K562 (cell line): ENCODE results near the gene ATL1.

Experiments used
- JUNB ChIP-seq: fragments of 450-650 bp; formaldehyde crosslinking; conservative IDR thresholded peaks from 2 replicates; pipeline ENCODE4 v1.4.0; 2020; ENCODE audit warnings: mild to moderate bottlenecking
- TCF7L2 ChIP-seq: fragments of 150-350 bp; IDR thresholded peaks from 2 replicates; pipeline ENCODE4 v1.6.1; 2016; ENCODE audit warnings: low read depth, mild to moderate bottlenecking, low read length, moderate library complexity
- TF ChIP-seq, protein P1 (sequence below), 3 experiments: IDR thresholded peaks in 2 of 3; conservative IDR thresholded peaks in 1 of 3; 2 replicates each; pipeline ENCODE4 v1.5.1; 2011 to 2012; ENCODE audit warnings: low read length in 3 of 3, mild to moderate bottlenecking in 3 of 3, control low read depth in 2 of 3, improper control_type of control experiment in 1 of 3, inconsistent platforms in 1 of 3, low read depth in 1 of 3, mixed read lengths in 1 of 3, moderate library complexity in 1 of 3; ENCODE audit not compliant: insufficient read depth in 2 of 3

DNA sequence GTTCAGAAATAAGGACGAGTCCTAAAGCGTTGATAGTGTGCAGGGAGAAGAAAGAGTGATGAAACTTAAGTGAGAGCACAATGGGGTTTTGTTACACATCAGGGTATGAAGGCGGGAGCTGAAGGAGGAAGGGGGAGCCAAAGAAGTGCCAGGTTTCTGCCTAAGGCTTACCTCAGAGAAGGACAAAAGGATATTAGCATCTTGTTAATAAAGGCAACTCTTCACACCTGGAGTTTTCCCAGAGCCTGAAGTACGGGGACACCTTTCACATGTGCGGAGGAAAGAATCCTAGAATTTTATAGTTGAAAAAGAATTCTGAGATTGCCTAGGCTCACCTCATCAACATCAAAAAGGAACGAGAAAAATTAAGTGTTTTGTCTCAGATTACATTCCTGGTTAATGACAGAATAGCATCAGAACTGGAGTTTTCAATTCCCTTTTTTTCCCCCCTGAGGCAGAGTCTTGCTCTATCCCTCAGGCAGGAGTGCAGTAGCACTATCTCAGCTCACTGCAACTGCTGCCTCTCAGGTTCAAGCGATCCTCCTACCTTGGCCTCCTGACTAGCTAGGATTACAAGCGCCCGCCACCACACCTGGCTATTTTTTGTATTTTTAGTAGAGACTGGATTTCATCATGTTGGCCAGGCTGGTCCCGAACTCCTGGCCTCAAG, 110.4 kb downstream of the ATL1 start:
- TF ChIP-seq, protein P1, sequence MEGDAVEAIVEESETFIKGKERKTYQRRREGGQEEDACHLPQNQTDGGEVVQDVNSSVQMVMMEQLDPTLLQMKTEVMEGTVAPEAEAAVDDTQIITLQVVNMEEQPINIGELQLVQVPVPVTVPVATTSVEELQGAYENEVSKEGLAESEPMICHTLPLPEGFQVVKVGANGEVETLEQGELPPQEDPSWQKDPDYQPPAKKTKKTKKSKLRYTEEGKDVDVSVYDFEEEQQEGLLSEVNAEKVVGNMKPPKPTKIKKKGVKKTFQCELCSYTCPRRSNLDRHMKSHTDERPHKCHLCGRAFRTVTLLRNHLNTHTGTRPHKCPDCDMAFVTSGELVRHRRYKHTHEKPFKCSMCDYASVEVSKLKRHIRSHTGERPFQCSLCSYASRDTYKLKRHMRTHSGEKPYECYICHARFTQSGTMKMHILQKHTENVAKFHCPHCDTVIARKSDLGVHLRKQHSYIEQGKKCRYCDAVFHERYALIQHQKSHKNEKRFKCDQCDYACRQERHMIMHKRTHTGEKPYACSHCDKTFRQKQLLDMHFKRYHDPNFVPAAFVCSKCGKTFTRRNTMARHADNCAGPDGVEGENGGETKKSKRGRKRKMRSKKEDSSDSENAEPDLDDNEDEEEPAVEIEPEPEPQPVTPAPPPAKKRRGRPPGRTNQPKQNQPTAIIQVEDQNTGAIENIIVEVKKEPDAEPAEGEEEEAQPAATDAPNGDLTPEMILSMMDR (IDR thresholded peaks at IDR 0.05 in 2 of 3, conservative IDR thresholded peaks at IDR 0.05 in 1 of 3; ENCODE audit: insufficient read depth in 2 of 3, low read depth in 1 of 3, low read length in 3 of 3): no peak
- no peak for TF ChIP-seq TCF7L2
- no peak for TF ChIP-seq JUNB (CRISPR knock-in tag)
